Body of pancreas (tissue), 4 donors: ENCODE data around the gene LST1. TPM values are rescaled to one million over a fixed set of nuclear protein-coding genes. Genes with fewer than 3 reads are reported as not detected.

Experiments used
- ATAC-seq: fragments of 150-250 bp; one replicate; pipeline ENCODE4 v1.9.1; 2016
- DNase-seq, 4 donors: peaks; one replicate each; pipeline ENCODE4 v3.0.0-alpha.2; 2019
- H3K27ac ChIP-seq, 4 donors: fragments of 200-600 bp; sonication (generic); 1 replicate in 3 of 4; 2 replicates in 1 of 4; pipeline versions ENCODE4 v1.5.1 to v1.6.1; 2016 to 2019; ENCODE audit warnings: mild to moderate bottlenecking in 1 of 4, mixed read lengths in 1 of 4, moderate library complexity in 1 of 4
- H3K27me3 ChIP-seq, 2 donors: fragments of 200-600 bp; sonication (generic); one replicate each; pipeline ENCODE4 v1.6.0; 2016; ENCODE audit warnings: mild to moderate bottlenecking in 1 of 2
- H3K36me3 ChIP-seq, 2 donors: fragments of 200-600 bp; sonication (generic); replicated peaks in 1 of 2; 2 replicates each; pipeline ENCODE4 v1.5.1; 2016; ENCODE audit warnings: low read depth in 2 of 2; ENCODE audit not compliant: insufficient read depth in 1 of 2
- H3K4me1 ChIP-seq: fragments of 200-600 bp; sonication (generic); one replicate; pipeline ENCODE4 v1.6.0; 2016
- H3K4me3 ChIP-seq, 2 donors: fragments of 200-600 bp; sonication (generic); 1 replicate in 1 of 2; 2 replicates in 1 of 2; pipeline ENCODE4 v1.5.1; 2016 to 2019
- H3K9me3 ChIP-seq, 3 donors: fragments of 200-600 bp; sonication (generic); 1 replicate in 2 of 3; 2 replicates in 1 of 3; pipeline ENCODE4 v1.5.1; 2016
- POLR2A ChIP-seq, 3 donors: fragments of 450-650 bp; IDR thresholded peaks; one replicate each; pipeline ENCODE4 v1.6.1; 2016; ENCODE audit warnings: antibody characterized with exemption in 3 of 3, mild to moderate bottlenecking in 2 of 3
- WGBS, 2 donors: methylation state at CpG; one replicate each; pipeline ENCODE4 v1.1.5; 2017; 5-methylcytosine and 5-hydroxymethylcytosine counted together
- intact Hi-C: fragments of 100-400 bp; cut with DNase I; formaldehyde crosslinking; loops from one replicate; pipeline ENCODE4 v1.15.1; 2023
- total RNA-seq, 2 donors: library from RNA; depleted of rRNA; stranded (reverse); fragments of >200 nt; gene quantifications; one replicate each; pipeline ENCODE4 v1.1.0, GENCODE V29; 2016
- TF ChIP-seq, protein P1 (sequence below), 7 experiments: fragments of 450-650 bp in 4 of 7; fragments of 200-600 bp in 3 of 7; sonication (generic) in 3 of 7; IDR thresholded peaks; one replicate each; pipeline ENCODE4 v1.5.1; 2016 to 2019; ENCODE audit warnings: antibody characterized with exemption in 7 of 7

LST1 gene
- total RNA-seq, 2 donors from 2014 or later = 2.9 to 6.9 TPM

DNA sequence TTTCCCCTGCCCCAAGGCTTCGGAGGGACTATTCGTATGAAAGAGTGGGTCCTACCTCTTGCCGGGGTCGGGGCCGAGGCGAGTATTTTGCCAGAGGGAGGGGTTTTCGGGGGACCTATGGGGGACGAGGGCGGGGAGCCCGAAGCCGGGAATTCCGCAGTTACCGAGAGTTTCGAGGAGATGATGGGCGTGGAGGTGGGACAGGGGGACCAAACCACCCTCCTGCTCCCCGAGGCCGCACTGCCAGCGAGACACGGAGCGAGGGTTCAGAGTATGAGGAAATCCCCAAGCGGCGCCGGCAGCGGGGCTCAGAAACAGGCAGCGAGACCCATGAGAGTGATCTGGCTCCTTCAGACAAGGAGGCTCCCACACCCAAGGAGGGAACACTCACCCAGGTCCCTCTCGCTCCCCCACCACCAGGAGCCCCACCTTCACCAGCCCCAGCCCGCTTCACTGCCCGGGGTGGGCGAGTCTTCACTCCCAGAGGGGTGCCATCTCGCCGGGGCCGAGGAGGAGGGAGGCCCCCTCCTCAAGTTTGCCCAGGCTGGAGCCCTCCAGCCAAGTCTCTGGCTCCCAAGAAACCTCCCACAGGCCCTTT, 45.7 kb downstream of the LST1 start:
- H3K4me3 ChIP-seq = no peak overlapping the region
- DNase-seq (no peak), ATAC-seq (no peak)
- WGBS, 2 donors = 88 to 96% methylated on average over 25 to 31 of the region's 32 CpGs
- H3K27me3 ChIP-seq = no peaks in the 10 kb centered on the region
- H3K36me3 ChIP-seq = peaks cover 24 to 66% of the 10 kb centered on the region in 2 donors
- no peak overlapping the region for H3K27ac ChIP-seq
- H3K9me3 ChIP-seq = no peaks in the 10 kb centered on the region
- H3K4me1 ChIP-seq = no peaks in the 10 kb centered on the region
- intact Hi-C loops = no loop called here
- TF ChIP-seq POLR2A (IDR thresholded peaks at IDR 0.05) = no peak
- TF ChIP-seq, protein P1, sequence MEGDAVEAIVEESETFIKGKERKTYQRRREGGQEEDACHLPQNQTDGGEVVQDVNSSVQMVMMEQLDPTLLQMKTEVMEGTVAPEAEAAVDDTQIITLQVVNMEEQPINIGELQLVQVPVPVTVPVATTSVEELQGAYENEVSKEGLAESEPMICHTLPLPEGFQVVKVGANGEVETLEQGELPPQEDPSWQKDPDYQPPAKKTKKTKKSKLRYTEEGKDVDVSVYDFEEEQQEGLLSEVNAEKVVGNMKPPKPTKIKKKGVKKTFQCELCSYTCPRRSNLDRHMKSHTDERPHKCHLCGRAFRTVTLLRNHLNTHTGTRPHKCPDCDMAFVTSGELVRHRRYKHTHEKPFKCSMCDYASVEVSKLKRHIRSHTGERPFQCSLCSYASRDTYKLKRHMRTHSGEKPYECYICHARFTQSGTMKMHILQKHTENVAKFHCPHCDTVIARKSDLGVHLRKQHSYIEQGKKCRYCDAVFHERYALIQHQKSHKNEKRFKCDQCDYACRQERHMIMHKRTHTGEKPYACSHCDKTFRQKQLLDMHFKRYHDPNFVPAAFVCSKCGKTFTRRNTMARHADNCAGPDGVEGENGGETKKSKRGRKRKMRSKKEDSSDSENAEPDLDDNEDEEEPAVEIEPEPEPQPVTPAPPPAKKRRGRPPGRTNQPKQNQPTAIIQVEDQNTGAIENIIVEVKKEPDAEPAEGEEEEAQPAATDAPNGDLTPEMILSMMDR (IDR thresholded peaks at IDR 0.05) = no peak

DNA sequence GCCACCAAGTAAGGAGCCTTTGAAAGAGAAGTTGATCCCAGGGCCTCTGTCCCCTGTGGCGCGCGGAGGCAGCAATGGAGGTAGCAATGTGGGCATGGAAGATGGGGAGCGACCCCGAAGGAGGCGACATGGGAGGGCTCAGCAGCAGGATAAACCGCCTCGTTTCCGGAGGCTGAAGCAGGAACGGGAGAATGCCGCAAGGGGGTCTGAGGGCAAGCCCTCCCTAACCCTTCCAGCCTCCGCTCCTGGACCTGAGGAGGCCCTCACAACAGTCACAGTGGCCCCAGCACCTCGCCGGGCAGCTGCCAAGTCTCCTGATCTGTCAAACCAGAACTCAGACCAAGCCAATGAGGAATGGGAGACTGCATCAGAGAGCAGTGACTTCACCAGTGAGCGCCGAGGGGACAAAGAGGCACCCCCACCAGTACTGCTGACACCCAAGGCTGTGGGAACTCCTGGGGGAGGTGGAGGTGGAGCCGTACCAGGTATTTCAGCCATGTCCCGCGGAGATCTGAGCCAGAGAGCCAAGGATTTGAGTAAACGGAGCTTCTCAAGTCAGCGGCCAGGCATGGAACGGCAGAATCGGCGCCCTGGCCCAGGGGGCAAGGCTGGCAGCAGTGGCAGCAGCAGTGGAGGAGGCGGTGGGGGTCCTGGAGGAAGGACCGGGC, 46.3 kb downstream of the LST1 start:
- DNase-seq (no peak), ATAC-seq (no peak)
- TF ChIP-seq POLR2A (IDR thresholded peaks at IDR 0.05) = no peak
- TF ChIP-seq, protein P1 (IDR thresholded peaks at IDR 0.05) = no peak
- Histone ChIP-seq H3K4me1 (no peaks in the 10 kb centered on the region), H3K36me3 (peaks cover 24 to 69% of the 10 kb centered on the region in 2 donors), H3K27ac (no peak overlapping the region), H3K27me3 (no peaks in the 10 kb centered on the region), H3K4me3 (no peak overlapping the region), H3K9me3 (no peaks in the 10 kb centered on the region)
- intact Hi-C loops = no loop called here
- WGBS, 2 donors = 88 to 89% methylated on average over 24 to 25 of the region's 26 CpGs

GRCh38 chr6:31633447-31633846, 47.4 kb downstream of the LST1 start:
- 78 to 88% methylated on average over 6 of the region's 7 CpGs for WGBS, 2 donors
- TF ChIP-seq, protein P1 (IDR thresholded peaks at IDR 0.05) = no peak
- no peak for TF ChIP-seq POLR2A (IDR thresholded peaks at IDR 0.05)
- H3K27ac ChIP-seq = no peak overlapping the region
- no peak overlapping the region for H3K4me3 ChIP-seq
- DNase-seq (no peak), ATAC-seq (no peak)
- peaks cover 24 to 66% of the 10 kb centered on the region in 2 donors for H3K36me3 ChIP-seq
- no peaks in the 10 kb centered on the region for H3K4me1 ChIP-seq
- intact Hi-C loops = no loop called here
- H3K27me3 ChIP-seq = no peaks in the 10 kb centered on the region
- H3K9me3 ChIP-seq = no peaks in the 10 kb centered on the region

DNA sequence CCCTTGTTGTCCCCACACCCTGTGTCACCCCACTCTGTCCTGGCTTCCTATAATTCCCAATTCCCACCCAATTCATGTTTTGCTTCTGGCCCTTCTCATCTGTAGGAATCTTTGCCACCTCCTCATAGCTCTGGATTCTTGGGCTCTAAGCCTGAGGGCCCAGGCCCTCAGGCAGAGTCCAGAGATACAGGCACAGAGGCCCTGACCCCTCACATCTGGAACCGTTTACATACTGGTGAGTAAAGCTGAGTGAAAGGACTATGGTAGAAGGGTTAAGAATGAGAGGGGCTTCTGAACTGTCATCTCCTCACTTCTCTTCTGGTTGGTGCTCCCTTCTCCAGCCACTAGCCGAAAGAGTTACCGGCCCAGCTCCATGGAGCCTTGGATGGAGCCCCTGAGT, 48.1 kb downstream of the LST1 start:
- H3K36me3 ChIP-seq = peaks cover 20 to 59% of the 10 kb centered on the region in 2 donors
- no peaks in the 10 kb centered on the region for H3K4me1 ChIP-seq
- no peak overlapping the region for H3K4me3 ChIP-seq
- no peaks in the 10 kb centered on the region for H3K9me3 ChIP-seq
- H3K27me3 ChIP-seq = no peaks in the 10 kb centered on the region
- intact Hi-C loops = no loop called here
- TF ChIP-seq, protein P1 (IDR thresholded peaks at IDR 0.05) = no peak
- no peak for TF ChIP-seq POLR2A (IDR thresholded peaks at IDR 0.05)
- ATAC-seq (no peak), DNase-seq (no peak)
- WGBS, 2 donors = 87 to 94% methylated on average over 3 of the region's 3 CpGs
- H3K27ac ChIP-seq = no peak overlapping the region
